Endothelial cell of umbilical vein (primary cell): Measurements from ENCODE around the gene WSB2. TPM values are rescaled to one million over a fixed set of nuclear protein-coding genes. Genes with fewer than 3 reads are reported as not detected.

Source experiments
- BruUV-seq: library from RNA; stranded (reverse); fragments of 400-500 nt; replicated peaks from 2 replicates; lab custom pipeline; 2021; lab: Mats Ljungman, UMichigan
- CTCF ChIA-PET: fragments of 300-600, 350-600 bp; sonication (Branson Sonifier 250); formaldehyde crosslinking; loops from one replicate; lab custom pipeline; 2021; ENCODE audit warnings: antibody characterized with exemption, inconsistent platforms; lab: Charles Lee
- POLR2A ChIA-PET: fragments of 300-600, 350-600 bp; sonication (Branson Sonifier 250); formaldehyde crosslinking; loops from one replicate; lab custom pipeline; 2021; ENCODE audit warnings: antibody characterized with exemption, inconsistent platforms; lab: Charles Lee
- DNase-seq: peaks from one replicate; pipeline ENCODE4 v3.0.0-alpha.2; 2011; ENCODE audit warnings: low read depth, low spot score
- FAIRE-seq: peaks from 2 replicates; lab custom pipeline; 2011; peaks lifted over from hg19 to GRCh38; lab: Jason Lieb, UNC
- H2AFZ ChIP-seq: 2 replicates; pipeline ENCODE4 v1.6.0; 2012; ENCODE audit warnings: low read depth, low read length, control low read depth, inconsistent platforms
- H3K27ac ChIP-seq: 2 replicates; pipeline ENCODE4 v1.5.1; 2011; ENCODE audit warnings: low read depth, mild to moderate bottlenecking, control low read depth, low read length, moderate library complexity; ENCODE audit not compliant: insufficient read depth
- H3K27me3 ChIP-seq, 2 experiments: 2 replicates each; pipeline versions ENCODE4 v1.6.0 to v1.6.1; 2011; ENCODE audit warnings: low read length in 2 of 2, mixed read lengths in 1 of 2; ENCODE audit not compliant: control insufficient read depth in 2 of 2, insufficient read depth in 2 of 2
- H3K36me3 ChIP-seq, 2 experiments: 2 replicates in 1 of 2; 3 replicates in 1 of 2; pipeline ENCODE4 v1.5.1; 2011; ENCODE audit warnings: low read length in 2 of 2, mild to moderate bottlenecking in 1 of 2, moderate library complexity in 1 of 2; ENCODE audit not compliant: control insufficient read depth in 2 of 2, insufficient read depth in 2 of 2; ENCODE audit errors: extremely low read depth in 1 of 2
- H3K4me1 ChIP-seq: 3 replicates; pipeline ENCODE4 v1.5.1; 2011; ENCODE audit warnings: mild to moderate bottlenecking, low read length; ENCODE audit not compliant: control insufficient read depth, insufficient read depth; ENCODE audit errors: extremely low read depth
- H3K4me2 ChIP-seq: 2 replicates; pipeline ENCODE4 v1.6.1; 2011; ENCODE audit warnings: low read length, control low read depth, mixed read lengths; ENCODE audit not compliant: insufficient read depth
- H3K4me3 ChIP-seq, 3 experiments: fragments of 200-600 bp in 1 of 3; sonication (generic), shearing (Covaris generic) in 1 of 3; replicated peaks in 1 of 3; 2 replicates each; pipeline ENCODE4 v1.5.1; 2011 to 2016; ENCODE audit warnings: control low read depth in 3 of 3, low read length in 3 of 3, mild to moderate bottlenecking in 2 of 3, inconsistent platforms in 1 of 3, low read depth in 1 of 3, moderate library complexity in 1 of 3; ENCODE audit not compliant: insufficient read depth in 1 of 3
- H3K79me2 ChIP-seq: 2 replicates; pipeline ENCODE4 v1.6.0; 2012; ENCODE audit warnings: low read length, inconsistent platforms; ENCODE audit not compliant: control insufficient read depth, insufficient read depth
- H3K9ac ChIP-seq: replicated peaks from 2 replicates; pipeline ENCODE3; 2011; ENCODE audit warnings: low read length, control low read depth; ENCODE audit not compliant: insufficient read depth; ENCODE audit errors: extremely low read depth
- H3K9me1 ChIP-seq: replicated peaks from 3 replicates; pipeline ENCODE4 v1.6.0; 2011; ENCODE audit warnings: mild to moderate bottlenecking, low read length; ENCODE audit not compliant: control insufficient read depth, insufficient read depth; ENCODE audit errors: extremely low read depth
- H3K9me3 ChIP-seq: replicated peaks from 2 replicates; pipeline ENCODE4 v1.5.1; 2012; ENCODE audit warnings: low read length, inconsistent platforms; ENCODE audit not compliant: control insufficient read depth, insufficient read depth
- H4K20me1 ChIP-seq: replicated peaks from 2 replicates; pipeline ENCODE3; 2011; ENCODE audit warnings: mild to moderate bottlenecking, low read length; ENCODE audit not compliant: control insufficient read depth, insufficient read depth; ENCODE audit errors: extremely low read depth
- CTCF ChIP-seq, 2 donors: IDR thresholded peaks; 1 replicate in 1 of 2; 2 replicates in 1 of 2; pipeline ENCODE4 v1.5.1; 2011; ENCODE audit warnings: low read length in 2 of 2, mild to moderate bottlenecking in 2 of 2, moderate library complexity in 2 of 2, control low read depth in 1 of 2, inconsistent platforms in 1 of 2, low read depth in 1 of 2; ENCODE audit not compliant: insufficient read depth in 1 of 2; ENCODE audit errors: extremely low read depth in 1 of 2
- EZH2 ChIP-seq: IDR thresholded peaks from 2 replicates; pipeline ENCODE4 v1.6.1; 2012; ENCODE audit warnings: borderline replicate concordance, low read depth, mild to moderate bottlenecking, moderate library complexity, low read length, inconsistent platforms; ENCODE audit not compliant: severe bottlenecking
- FOS ChIP-seq: IDR thresholded peaks from 2 replicates; pipeline ENCODE4 v1.6.1; 2011; ENCODE audit warnings: mild to moderate bottlenecking, low read length, moderate library complexity, borderline replicate concordance; ENCODE audit not compliant: insufficient read depth
- GATA2 ChIP-seq: IDR thresholded peaks from 2 replicates; pipeline ENCODE4 v1.7.0; 2011; ENCODE audit warnings: low read depth, mild to moderate bottlenecking, moderate library complexity, mixed read lengths, low read length; ENCODE audit not compliant: insufficient read length, insufficient read depth
- JUN ChIP-seq: IDR thresholded peaks from 2 replicates; pipeline ENCODE4 v1.6.1; 2011; ENCODE audit warnings: borderline replicate concordance, low read depth; ENCODE audit not compliant: insufficient read length, insufficient read depth
- MYC ChIP-seq: IDR thresholded peaks from one replicate; pipeline ENCODE4 v1.6.1; 2011; ENCODE audit warnings: mild to moderate bottlenecking, low read depth, low read length
- POLR2A ChIP-seq: IDR thresholded peaks from 2 replicates; pipeline ENCODE4 v1.6.1; 2012; ENCODE audit warnings: low read depth, mild to moderate bottlenecking, control low read depth, low read length
- POLR2AphosphoS5 ChIP-seq: IDR thresholded peaks from 2 replicates; pipeline ENCODE4 v1.6.1; 2012; ENCODE audit warnings: low read depth, mild to moderate bottlenecking, control low read depth, low read length, moderate library complexity; ENCODE audit not compliant: insufficient read depth
- dilution Hi-C: fragments of 300-500 bp; cut with MboI; formaldehyde crosslinking; loops from one replicate; pipeline ENCODE4 v1.15.0; 2019; ENCODE audit warnings: low sequenced_read_pairs; ENCODE audit not compliant: extremely low pct_ligation_motif_present
- intact Hi-C: fragments of 100-400 bp; cut with micrococcal nuclease; formaldehyde crosslinking; loops from one replicate; pipeline ENCODE4 v1.10.0; 2022
- polyA plus RNA-seq, 4 experiments: library from polyadenylated mRNA; depleted of rRNA in 3 of 4; stranded (reverse) in 3 of 4; unstranded in 1 of 4; fragments of >200 nt; gene quantifications; 2 replicates each; pipeline versions ENCODE4 v1.2.1 to v1.2.3, GENCODE V29; 2011 to 2012; ENCODE audit warnings: missing spikeins in 1 of 4
- total RNA-seq: library from RNA; stranded (reverse); gene quantifications from 2 replicates; pipeline ENCODE4 v1.2.3, GENCODE V29; 2021
- TF ChIP-seq, protein P1 (sequence below): IDR thresholded peaks from 2 replicates; pipeline ENCODE4 v1.6.1; 2011; ENCODE audit not compliant: insufficient read depth, insufficient read length

WSB2 gene
- total and polyA plus RNA-seq, 2 donors (not counting 3 experiments of a cell fraction or from before 2014, with no cell fraction given) = 73.6 to 107 TPM

DNA sequence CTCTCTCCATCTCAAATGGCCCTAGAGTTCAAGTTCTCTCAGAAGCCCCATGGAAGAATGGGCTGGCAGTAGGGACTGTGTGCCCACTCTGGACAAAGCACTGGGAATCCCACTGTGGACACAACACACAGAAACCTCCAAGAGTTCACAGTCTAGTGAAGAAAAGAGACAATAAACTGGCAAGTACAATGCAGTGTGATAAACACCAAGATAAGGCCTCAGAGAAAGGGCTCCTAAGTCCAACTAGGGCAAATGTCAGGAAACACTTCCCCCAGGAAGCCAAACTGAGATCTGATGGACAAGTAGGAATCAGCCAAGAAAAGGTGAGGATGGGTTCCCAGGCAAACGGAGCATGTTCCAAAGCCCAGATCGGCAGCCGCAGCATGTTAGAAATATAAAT is 37.4 kb upstream of the WSB2 start:
- Histone ChIP-seq H3K27me3 (no peaks in the 10 kb centered on the region), H3K9ac (no peak overlapping the region), H3K79me2 (no peaks in the 10 kb centered on the region), H3K27ac (no peak overlapping the region), H3K4me3 (no peak overlapping the region), H3K4me1 (peaks cover 7% of the 10 kb centered on the region), H3K36me3 (no peaks in the 10 kb centered on the region), H4K20me1 (no peaks in the 10 kb centered on the region), H2AFZ (no peak overlapping the region), H3K9me1 (no peaks in the 10 kb centered on the region), H3K9me3 (no peaks in the 10 kb centered on the region), H3K4me2 (no peak overlapping the region)
- intact Hi-C loops = no loop called here
- TF ChIP-seq, protein P1, sequence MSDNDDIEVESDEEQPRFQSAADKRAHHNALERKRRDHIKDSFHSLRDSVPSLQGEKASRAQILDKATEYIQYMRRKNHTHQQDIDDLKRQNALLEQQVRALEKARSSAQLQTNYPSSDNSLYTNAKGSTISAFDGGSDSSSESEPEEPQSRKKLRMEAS = no peak
- TF ChIP-seq MYC (no peak), CTCF (IDR thresholded peaks at IDR 0.05; ENCODE audit: extremely low read depth in 1 of 2, insufficient read depth in 1 of 2, low read depth in 1 of 2, low read length in 2 of 2) (no peak), EZH2 (no peak), POLR2A (no peak)
- POLR2A ChIA-PET = no interaction called here
- BruUV-seq = no TSS peak
- CTCF ChIA-PET = no interaction called here
- dilution Hi-C loops = no loop called here
- FAIRE-seq (no peak), DNase-seq (no peak)

- Histone ChIP-seq H3K9me1 (no peaks in the 10 kb centered on the region), H3K9me3 (no peaks in the 10 kb centered on the region), H3K4me3 (no peak overlapping the region), H3K36me3 (no peaks in the 10 kb centered on the region), H3K27me3 (no peaks in the 10 kb centered on the region), H2AFZ (no peak overlapping the region), H4K20me1 (no peaks in the 10 kb centered on the region), H3K27ac (no peak overlapping the region), H3K4me1 (no peaks in the 10 kb centered on the region), H3K9ac (no peak overlapping the region), H3K4me2 (no peak overlapping the region), H3K79me2 (no peaks in the 10 kb centered on the region)
- DNase-seq (no peak), FAIRE-seq (no peak)
- no peak for TF ChIP-seq FOS
- no peak for TF ChIP-seq EZH2
- TF ChIP-seq, protein P1 = no peak
- no peak for TF ChIP-seq POLR2AphosphoS5
- no peak for TF ChIP-seq POLR2A
- TF ChIP-seq JUN = no peak
- no peak for TF ChIP-seq GATA2
- no peak for TF ChIP-seq MYC
- TF ChIP-seq CTCF (IDR thresholded peaks at IDR 0.05; ENCODE audit: extremely low read depth in 1 of 2, insufficient read depth in 1 of 2, low read depth in 1 of 2, low read length in 2 of 2) = no peak
- ChIA-PET POLR2A (no interaction called here), CTCF (interaction anchor here (1.0 to 1.2 kb wide), 2 partner anchors 11 to 27 kb away, joined by 3 to 6 read pairs; no protein-coding TSS in a partner anchor)
- dilution Hi-C loops (no loop called here), intact Hi-C loops (no loop called here)
- no TSS peak for BruUV-seq
Observed at GRCh38 chr12:118094039-118094438, 33.1 kb upstream of the WSB2 start.
